NCI-H1694 (cell line): Measurements from ENCODE around the gene TTC39C.
"Not testable (repeated sequence)": the region's sequence is repeated elsewhere in the genome, so short reads cannot be mapped to it uniquely, and the experiment has no call there.

ENCODE experiments used
- DNase-seq: peaks from one replicate; lab custom pipeline; 2025; lab: John Stamatoyannopoulos, UW

TTC39C gene

DNA sequence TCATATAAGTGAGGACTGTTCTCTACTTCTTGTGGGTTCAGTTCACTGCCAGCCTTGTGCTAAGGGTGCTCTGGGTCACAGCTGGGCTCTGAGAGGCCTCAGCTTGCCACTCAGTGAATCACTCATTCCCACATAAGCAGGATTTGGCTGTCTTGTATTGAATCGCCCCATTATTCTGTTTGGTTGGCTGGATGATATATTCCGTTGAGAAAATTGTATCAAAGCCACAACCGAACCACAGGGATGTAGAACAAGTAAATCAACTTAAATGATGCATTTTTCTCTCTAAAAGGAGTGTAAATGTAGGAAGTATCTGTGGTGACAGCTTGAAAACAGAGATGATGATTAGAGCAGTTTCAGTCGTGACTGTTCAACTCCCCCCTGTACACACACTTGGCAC lies 39.6 kb downstream of the TTC39C start:
- no peak for DNase-seq

DNA sequence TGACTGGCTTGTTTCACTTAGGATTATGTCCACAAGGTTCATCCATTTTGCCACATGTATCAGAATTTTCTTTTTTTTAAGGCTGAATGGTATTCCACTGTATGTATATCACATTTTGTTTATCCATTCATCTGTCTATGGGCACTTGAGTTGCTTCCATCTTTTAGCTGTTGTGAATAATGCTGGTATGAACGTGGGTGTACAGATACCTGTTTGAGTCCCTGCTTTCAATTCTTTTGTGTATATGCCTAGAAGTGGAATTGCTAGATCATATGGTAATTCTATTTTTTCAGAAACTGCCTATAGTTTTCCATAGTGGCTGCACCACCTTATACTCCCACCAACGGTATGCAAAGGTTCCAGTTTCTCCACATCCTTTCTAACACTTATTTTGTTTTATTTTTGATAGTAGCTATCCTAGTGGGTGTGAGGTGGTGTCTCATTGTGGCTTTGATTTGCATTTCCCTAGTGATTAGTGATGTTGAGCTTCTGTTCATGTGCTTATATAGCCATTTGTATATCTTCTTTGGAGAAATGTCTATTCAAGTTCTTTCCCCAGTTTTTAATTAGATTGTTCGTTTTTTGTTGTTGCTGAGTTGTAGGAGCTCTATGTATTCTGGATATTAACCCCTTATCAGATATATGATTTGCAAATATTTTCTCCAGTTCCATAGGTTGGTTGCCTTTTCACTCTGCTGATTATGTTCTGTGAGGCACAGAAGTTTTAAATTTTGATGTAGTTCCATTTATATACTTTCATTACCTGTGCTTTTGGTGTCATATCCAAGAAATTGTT lies 40.7 kb downstream of the TTC39C start:
- no peak for DNase-seq

DNA sequence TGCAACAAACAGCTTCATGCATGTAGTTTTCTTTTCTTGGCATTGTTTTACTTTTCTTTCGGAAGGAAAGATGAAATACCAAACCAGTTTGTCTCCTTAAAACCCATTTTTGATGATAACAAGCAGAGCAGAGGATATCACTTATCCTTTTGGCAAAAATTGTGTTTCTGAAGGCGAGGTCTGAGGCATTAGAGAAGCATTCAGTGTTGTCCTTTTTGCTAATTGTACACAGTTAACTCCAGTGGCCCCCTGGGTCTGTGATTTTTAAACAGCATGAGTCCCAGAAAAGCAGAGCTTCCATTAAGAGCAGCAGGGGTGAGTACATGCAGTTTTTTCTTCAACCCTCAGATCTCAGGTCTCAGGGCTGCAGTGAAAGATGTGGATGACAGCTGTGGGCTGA lies 41.3 kb downstream of the TTC39C start:
- no peak for DNase-seq

DNA sequence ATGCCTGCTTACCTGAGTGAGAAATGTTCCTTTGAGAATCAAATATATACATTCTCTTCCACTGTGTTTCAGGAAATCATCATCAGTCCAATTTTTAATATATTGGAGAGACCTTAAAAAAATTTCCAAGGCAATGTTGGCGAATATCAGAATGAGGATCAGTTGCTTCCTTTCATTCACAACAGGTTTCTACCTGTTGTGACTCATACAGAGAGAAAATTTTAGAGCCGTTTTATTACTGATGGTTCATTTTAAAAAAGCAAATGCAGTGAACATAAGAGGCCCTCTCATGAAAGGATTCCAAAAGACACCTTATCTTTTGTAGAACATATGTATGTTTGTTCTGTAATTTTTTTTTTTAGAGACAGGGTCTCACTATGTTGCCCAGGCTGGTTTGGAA lies 42.0 kb downstream of the TTC39C start:
- DNase-seq = no peak

DNA sequence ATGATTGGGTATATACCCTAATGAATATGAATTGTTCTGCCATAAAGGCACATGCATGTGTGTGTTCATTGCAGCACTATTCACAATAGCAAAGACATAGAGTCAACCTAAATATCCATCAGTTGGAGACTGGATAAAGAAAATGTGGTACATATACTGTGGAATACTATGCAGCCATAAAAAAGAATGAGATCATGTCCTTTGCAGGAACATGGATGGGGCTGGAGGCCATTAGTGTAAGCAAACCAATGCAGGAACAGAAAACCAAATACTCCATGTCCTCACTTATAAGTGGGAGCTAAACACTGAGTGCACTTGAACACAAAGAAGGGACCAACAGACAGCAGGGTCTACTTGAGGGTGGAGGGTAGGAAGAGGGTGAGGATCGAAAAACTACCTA lies 43.2 kb downstream of the TTC39C start:
- no peak for DNase-seq

DNA sequence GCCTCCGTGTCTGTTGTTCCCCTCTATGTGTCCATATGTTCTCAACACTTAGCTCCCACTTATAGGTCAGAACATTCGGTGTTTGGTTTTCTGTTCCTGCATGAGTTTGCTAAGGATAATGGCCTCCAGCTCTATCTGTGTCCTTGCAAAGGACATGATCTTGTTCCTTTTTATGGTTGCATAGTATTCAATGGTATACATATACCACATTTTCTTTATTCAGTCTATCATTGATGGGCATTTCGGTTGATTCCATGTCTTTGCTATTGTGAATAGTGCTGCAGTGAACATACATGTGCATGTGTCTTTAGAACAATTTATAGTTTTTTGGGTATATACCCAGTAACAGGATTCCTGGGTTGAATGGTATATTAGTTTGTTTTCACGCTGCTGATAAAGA lies 44.8 kb downstream of the TTC39C start:
- not testable (repeated sequence) for DNase-seq

- no peak for DNase-seq
Observed at GRCh38 chr18:24060644-24061043, 46.1 kb downstream of the TTC39C start.

GRCh38 chr18:24063121-24063731 lies 48.7 kb downstream of the TTC39C start:
- DNase-seq = no peak

DNA sequence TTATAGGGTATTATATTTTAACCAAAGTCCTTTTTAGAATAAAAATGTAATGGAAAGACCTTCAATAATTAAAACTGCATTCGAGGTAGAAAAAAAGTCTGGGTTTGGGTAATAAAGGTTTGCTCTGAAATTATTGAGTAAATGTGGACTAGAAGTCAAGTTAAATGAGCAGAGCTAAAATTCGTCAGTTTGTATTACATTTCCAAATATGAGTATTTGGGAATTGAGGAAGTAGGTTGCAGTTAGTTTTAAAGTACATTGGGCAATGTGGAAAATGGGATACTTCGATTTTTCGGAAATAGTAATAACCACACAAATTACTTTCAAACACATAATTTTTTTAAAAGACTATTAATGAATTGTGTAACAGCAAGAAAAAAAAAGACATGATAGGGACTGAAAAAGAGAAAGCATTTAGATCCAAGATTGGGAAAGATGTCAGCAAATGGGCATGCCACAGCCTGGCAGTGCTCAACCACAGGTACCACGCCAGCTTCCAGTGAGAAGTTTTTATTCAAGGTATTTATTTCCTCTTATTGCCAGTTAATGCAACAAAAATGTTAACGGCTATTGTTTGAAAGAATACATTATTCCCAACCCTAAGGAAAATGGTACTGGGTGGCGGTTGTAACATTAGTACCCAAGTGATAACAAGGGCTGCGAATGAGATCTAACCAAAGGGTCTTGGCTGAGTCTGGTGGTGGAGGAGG lies 50.0 kb downstream of the TTC39C start:
- no peak for DNase-seq

GRCh38 chr18:24065906-24066305 lies 51.4 kb downstream of the TTC39C start:
- DNase-seq = no peak

DNA sequence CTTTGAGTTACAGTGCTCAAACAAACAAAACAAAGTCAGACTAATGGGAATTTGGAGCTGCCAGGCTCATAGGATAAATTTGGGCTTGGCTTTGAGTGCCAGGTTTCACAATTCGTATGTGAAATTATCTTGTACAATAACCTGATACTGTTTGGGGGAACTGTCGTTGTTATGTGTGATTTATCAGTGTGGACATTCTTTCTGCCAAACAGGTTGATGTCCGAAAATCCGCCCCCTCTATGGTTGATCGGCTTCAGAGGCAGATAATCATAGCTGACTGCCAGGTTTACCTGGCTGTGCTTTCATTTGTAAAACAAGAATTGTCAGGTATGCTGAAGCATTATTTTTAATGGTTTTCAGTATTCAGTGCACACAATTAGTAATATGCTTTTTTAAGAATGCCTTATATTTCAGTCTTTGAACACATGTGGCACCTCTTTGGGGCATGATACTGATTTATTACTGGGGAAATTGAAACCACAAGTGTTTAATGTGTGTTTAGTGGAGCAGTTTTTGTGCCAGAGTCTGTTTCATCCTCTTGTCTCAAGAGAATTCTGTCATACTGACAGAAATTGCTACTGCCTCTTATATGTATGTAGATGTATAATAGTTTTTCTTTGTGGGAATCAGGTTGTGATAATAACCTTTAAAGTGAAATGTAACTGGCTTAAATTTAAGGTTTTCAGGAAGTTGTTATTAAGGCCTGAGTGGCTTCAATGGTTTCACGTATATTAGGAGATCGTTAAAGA lies 54.6 kb downstream of the TTC39C start:
- no peak for DNase-seq

GRCh38 chr18:24071029-24071428 lies 56.5 kb downstream of the TTC39C start:
- no peak for DNase-seq

- DNase-seq = no peak
Observed at GRCh38 chr18:24071779-24072178, 57.2 kb downstream of the TTC39C start.

- no peak for DNase-seq
Observed at GRCh38 chr18:24072743-24073142, 58.2 kb downstream of the TTC39C start.

DNA sequence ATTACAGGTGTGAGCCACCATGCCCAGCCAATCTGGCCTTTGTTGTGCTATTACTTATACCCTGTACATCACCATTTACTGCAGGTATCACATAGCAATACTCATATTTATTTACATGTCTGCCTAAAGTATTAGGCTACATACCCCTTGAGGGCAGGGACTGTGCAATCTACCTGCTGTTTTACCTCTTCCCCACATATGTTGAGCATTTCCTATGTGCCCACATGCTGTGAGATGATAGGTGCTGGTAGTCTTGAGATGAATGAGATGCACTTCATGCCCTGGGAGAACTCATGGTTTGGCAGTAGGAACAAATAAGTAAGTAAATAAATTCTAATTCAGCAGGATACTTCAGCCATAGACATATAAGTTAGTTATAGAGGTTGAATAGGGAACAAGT lies 59.2 kb downstream of the TTC39C start:
- no peak for DNase-seq

DNA sequence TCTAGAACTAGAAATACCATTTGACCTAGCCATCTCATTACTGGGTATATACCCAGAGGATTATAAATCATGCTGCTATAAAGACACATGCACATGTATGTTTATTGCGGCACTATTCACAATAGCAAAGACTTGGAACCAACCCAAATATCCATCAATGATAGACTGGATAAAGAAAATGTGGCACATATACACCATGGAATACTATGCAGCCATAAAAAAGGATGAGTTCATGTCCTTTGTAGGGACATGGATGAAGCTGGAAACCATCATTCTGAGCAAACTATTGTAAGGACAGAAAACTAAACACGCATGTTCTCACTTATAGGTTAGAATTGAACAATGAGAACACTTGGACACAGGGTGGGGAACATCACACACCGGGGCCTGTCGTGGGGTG lies 60.2 kb downstream of the TTC39C start:
- not testable (repeated sequence) for DNase-seq

DNA sequence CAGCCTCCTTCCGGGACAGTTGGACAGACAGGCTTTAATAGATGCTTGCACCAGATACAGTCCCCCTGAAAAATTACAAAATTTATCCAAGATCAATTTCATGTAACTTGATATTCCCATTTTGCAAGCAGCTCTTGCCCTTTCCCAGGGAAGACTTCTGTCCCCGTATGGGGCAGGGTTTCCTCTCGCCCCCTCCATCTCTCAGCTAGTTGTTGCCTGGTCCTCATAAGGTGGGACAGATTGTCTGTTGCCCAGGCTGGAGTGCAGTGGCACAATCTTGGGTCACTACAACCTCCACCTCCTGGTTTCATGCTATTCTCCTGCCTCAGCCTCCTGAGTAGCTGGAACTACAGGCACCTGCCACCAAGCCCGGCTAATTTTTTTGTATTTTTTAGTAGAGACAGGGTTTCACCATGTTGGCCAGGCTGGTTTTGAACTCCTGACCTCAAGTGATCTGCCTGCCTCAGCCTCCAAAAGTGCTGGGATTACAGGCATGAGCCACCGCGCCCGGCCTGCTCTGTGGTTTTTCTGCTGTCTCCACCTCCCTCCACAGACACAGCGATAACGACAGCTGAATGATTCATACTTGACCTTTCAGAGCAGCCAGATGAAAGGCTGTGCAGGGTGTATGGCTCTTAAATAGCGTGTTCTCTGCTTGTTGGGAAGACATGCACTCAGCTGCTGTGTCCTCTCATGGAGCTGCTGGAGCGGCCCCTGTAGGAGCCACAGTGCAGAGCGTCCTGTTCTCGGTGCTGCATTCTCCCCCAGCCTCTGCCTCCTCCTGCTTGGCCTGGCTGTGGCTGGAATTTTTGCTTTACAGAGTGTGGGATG lies 61.4 kb downstream of the TTC39C start:
- no peak for DNase-seq

DNA sequence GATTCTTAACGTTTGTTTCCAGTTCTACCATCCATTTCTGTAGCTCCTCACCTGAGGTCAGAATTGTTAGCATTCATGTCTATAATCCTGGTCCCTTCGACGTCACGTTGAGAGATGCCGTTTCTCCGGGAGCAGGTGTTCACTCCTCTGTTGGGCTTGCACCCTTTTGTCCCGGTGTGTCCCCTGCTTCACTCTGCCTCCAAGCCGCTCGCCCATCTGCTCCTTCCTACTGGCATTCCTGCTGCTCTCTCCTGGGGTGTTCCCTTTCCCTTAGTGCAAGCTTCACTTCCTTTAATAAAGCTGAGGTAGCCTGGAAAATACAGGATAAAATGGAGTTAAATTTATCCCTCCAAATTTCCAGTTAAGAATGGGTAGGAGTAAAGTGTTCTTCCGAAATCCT lies 62.4 kb downstream of the TTC39C start:
- DNase-seq = no peak

DNA sequence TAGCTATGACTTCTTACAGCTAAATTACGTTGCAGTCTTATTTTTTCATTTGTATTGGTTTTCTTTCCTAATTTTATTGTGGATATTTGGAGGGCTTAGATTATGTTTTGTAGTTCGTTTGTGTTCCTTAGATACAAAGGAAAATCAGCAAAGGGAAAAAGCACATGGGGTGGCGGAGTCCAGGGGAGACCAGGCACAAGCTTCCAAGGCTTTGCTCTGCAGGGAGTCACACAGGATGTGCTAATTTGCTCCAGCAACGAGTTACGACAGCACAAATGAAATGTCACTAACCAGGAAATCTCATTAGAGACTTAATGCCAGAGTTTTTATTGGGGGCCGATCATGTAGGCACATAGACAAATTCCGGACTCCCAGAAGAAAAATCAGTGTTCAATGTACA lies 63.8 kb downstream of the TTC39C start:
- DNase-seq = no peak

GRCh38 chr18:24080861-24081260 lies 66.3 kb downstream of the TTC39C start:
- DNase-seq = no peak

GRCh38 chr18:24083550-24083949 lies 69.0 kb downstream of the TTC39C start:
- DNase-seq = no peak

DNA sequence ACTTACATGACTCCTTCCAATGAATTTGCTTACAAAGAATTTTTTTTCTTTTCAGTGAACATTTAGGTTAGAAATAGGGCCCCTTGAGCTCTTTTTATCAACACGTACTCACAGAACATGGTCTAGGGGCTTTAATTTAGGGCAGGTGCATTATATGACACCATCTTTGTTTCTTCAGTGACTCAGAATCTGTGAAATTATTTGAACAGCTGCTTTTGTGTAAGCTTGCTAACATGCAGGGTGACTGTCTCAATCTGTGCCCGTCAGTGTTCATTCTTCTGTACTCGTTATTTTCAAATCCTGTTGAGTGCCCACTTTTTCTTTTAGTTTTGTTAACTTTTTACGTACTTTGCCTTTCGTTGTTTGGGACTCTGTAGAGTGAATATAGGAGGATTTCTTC lies 71.5 kb downstream of the TTC39C start:
- DNase-seq = no peak
